Measurements from ENCODE around the gene PALM2AKAP2.
A peak's percentile ranks its signal among the peaks of the same experiment; 100 is the strongest.

The PALM2AKAP2 gene

DNA sequence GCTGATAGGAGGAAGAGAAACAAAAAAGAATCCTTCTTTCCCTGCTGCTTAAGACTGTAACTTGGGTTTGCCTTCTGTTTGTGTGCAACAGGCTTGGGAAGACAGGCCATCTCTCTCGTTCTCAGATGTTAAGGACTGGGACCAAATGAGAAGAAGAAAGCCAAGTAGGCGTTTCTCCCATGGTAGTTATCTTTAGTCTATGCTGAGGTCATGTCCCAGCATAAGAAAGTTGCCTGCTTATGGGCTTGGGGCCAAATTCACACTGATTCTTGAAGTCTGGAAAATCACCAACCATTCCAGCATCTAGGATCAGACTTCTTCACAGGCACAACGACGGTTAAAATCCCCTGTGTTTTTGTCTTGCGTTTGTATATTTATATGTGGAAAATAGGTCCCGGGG, 44.2 kb upstream of the PALM2AKAP2 start:
- Histone ChIP-seq H3K27me3 (ENCODE audit: control insufficient read depth in 1 of 2, insufficient read depth in 1 of 2, low read length in 2 of 2) (peaks cover 0 to 13% of the 10 kb centered on the region in 2 experiments), H3K4me2 (ENCODE audit: low read length, poor library complexity, severe bottlenecking) (no peak overlapping the region), H3K36me3 (ENCODE audit: control insufficient read depth in 1 of 2, insufficient read depth in 2 of 2, low read depth in 1 of 2, low read length in 2 of 2) (no peaks in the 10 kb centered on the region), H2BK5ac (ENCODE audit: low read depth, low read length, poor library complexity, severe bottlenecking) (no peak overlapping the region), H3K9me3 (ENCODE audit: control insufficient read depth, low read length) (no peaks in the 10 kb centered on the region), H3K23ac (ENCODE audit: low read length in 2 of 2) (no peak overlapping the region), H2BK12ac (ENCODE audit: low read length in 2 of 2) (no peak overlapping the region), H2BK15ac (ENCODE audit: low read depth, poor library complexity, severe bottlenecking) (no peak overlapping the region), H2AFZ (ENCODE audit: low read depth, low read length) (no peak overlapping the region), H4K91ac (ENCODE audit: low read length) (no peak overlapping the region), H3K27ac (ENCODE audit: low read length, poor library complexity, severe bottlenecking) (no peak overlapping the region), H3K9ac (ENCODE audit: low read length) (no peak overlapping the region), H3K4ac (ENCODE audit: low read depth in 1 of 2, low read length in 2 of 2) (no peak overlapping the region), H3K14ac (ENCODE audit: low read length in 2 of 2) (no peak overlapping the region), H3K4me1 (ENCODE audit: control insufficient read depth, insufficient read depth, low read depth, low read length) (no peaks in the 10 kb centered on the region), H3K18ac (ENCODE audit: low read depth in 1 of 2, low read length in 2 of 2) (no peak overlapping the region), H4K8ac (ENCODE audit: low read length) (peak overlapping the region; percentile 23), H3K4me3 (ENCODE audit: insufficient read depth in 1 of 2, low read depth in 1 of 2, low read length in 2 of 2) (no peak overlapping the region), H2AK5ac (ENCODE audit: low read length, severe bottlenecking) (no peak overlapping the region), H2BK120ac (ENCODE audit: low read depth, low read length) (no peak overlapping the region), H3K79me1 (replicated peaks; ENCODE audit: low read length, poor library complexity, severe bottlenecking) (no peaks in the 10 kb centered on the region)
- 94% methylated on average over 2 of the region's 6 CpGs for WGBS
- no peak for DNase-seq

DNA sequence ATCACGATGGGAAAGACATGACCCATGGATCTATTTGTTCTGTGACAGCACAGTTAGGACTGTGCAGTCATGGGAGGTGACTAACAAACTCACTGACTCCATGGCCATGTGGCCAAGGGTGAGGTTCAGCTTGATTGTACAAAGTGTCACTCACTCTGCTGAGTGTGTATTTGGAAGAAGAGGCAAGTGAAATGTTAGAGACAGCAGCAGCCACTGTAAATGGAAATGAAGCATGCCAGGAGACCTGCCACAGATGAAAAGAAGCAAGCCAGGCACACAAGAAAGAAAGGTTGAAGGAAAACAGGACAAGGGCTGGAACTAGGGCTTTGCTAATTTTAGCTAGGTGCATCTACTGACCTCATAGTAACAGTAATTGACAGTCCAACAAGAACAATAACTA, 42.7 kb upstream of the PALM2AKAP2 start:
- Histone ChIP-seq H3K4ac (ENCODE audit: low read depth in 1 of 2, low read length in 2 of 2) (no peak overlapping the region), H2AK5ac (ENCODE audit: low read length, severe bottlenecking) (no peak overlapping the region), H3K27me3 (ENCODE audit: control insufficient read depth in 1 of 2, insufficient read depth in 1 of 2, low read length in 2 of 2) (peaks cover 0 to 10% of the 10 kb centered on the region in 2 experiments), H3K4me3 (ENCODE audit: insufficient read depth in 1 of 2, low read depth in 1 of 2, low read length in 2 of 2) (no peak overlapping the region), H3K4me2 (ENCODE audit: low read length, poor library complexity, severe bottlenecking) (no peak overlapping the region), H3K36me3 (ENCODE audit: control insufficient read depth in 1 of 2, insufficient read depth in 2 of 2, low read depth in 1 of 2, low read length in 2 of 2) (no peaks in the 10 kb centered on the region), H4K8ac (ENCODE audit: low read length) (no peak overlapping the region), H3K9ac (ENCODE audit: low read length) (no peak overlapping the region), H3K9me3 (ENCODE audit: control insufficient read depth, low read length) (no peaks in the 10 kb centered on the region), H4K91ac (ENCODE audit: low read length) (peak overlapping the region; percentile 28), H2BK5ac (ENCODE audit: low read depth, low read length, poor library complexity, severe bottlenecking) (no peak overlapping the region), H3K4me1 (ENCODE audit: control insufficient read depth, insufficient read depth, low read depth, low read length) (no peaks in the 10 kb centered on the region), H2BK15ac (ENCODE audit: low read depth, poor library complexity, severe bottlenecking) (no peak overlapping the region), H2AFZ (ENCODE audit: low read depth, low read length) (no peak overlapping the region), H3K23ac (ENCODE audit: low read length in 2 of 2) (no peak overlapping the region), H3K79me1 (replicated peaks; ENCODE audit: low read length, poor library complexity, severe bottlenecking) (no peaks in the 10 kb centered on the region), H2BK12ac (ENCODE audit: low read length in 2 of 2) (no peak overlapping the region), H3K27ac (ENCODE audit: low read length, poor library complexity, severe bottlenecking) (no peak overlapping the region), H2BK120ac (ENCODE audit: low read depth, low read length) (no peak overlapping the region), H3K18ac (ENCODE audit: low read depth in 1 of 2, low read length in 2 of 2) (peak overlapping the region; percentile 1 to 60), H3K14ac (ENCODE audit: low read length in 2 of 2) (no peak overlapping the region)
- 79% methylated on average over 1 of the region's 1 CpG for WGBS
- no peak for DNase-seq

DNA sequence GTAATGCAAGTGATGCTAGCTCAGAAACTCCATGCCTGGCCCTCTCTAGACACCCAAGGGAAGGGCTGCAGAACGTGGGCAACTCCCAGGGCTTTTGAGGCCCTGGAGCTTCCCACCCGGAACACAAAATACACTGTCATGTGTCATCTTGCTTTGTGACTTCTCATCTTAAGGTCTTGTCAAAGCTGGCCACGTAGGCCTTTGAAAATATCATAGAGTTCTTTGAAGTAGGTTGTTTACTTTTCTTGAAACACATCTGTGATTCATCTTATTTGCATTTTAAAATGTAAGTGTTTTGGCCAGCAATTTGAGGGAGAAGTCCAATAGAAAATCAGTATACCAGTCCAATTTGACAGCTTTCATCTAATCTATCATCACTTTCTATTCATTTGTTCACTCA, 40.2 kb upstream of the PALM2AKAP2 start:
- no peak for DNase-seq
- H4K8ac ChIP-seq (ENCODE audit: low read length): no peak overlapping the region
- H2AFZ ChIP-seq (ENCODE audit: low read depth, low read length): no peak overlapping the region
- H3K14ac ChIP-seq (ENCODE audit: low read length in 2 of 2): no peak overlapping the region
- peaks cover 3 to 8% of the 10 kb centered on the region in 2 experiments for H3K27me3 ChIP-seq (ENCODE audit: control insufficient read depth in 1 of 2, insufficient read depth in 1 of 2, low read length in 2 of 2)
- no peak overlapping the region for H3K4me3 ChIP-seq (ENCODE audit: insufficient read depth in 1 of 2, low read depth in 1 of 2, low read length in 2 of 2)
- no peak overlapping the region for H2BK15ac ChIP-seq (ENCODE audit: low read depth, poor library complexity, severe bottlenecking)
- no peak overlapping the region for H2BK120ac ChIP-seq (ENCODE audit: low read depth, low read length)
- H2BK12ac ChIP-seq (ENCODE audit: low read length in 2 of 2): no peak overlapping the region
- no peaks in the 10 kb centered on the region for H3K36me3 ChIP-seq (ENCODE audit: control insufficient read depth in 1 of 2, insufficient read depth in 2 of 2, low read depth in 1 of 2, low read length in 2 of 2)
- 70% methylated on average over 3 of the region's 3 CpGs for WGBS
- no peak overlapping the region for H3K4me2 ChIP-seq (ENCODE audit: low read length, poor library complexity, severe bottlenecking)
- no peak overlapping the region for H3K23ac ChIP-seq (ENCODE audit: low read length in 2 of 2)
- no peak overlapping the region for H3K18ac ChIP-seq (ENCODE audit: low read depth in 1 of 2, low read length in 2 of 2)
- H2AK5ac ChIP-seq (ENCODE audit: low read length, severe bottlenecking): no peak overlapping the region
- H4K91ac ChIP-seq (ENCODE audit: low read length): no peak overlapping the region
- H3K79me1 ChIP-seq (replicated peaks; ENCODE audit: low read length, poor library complexity, severe bottlenecking): no peaks in the 10 kb centered on the region
- H2BK5ac ChIP-seq (ENCODE audit: low read depth, low read length, poor library complexity, severe bottlenecking): no peak overlapping the region
- no peaks in the 10 kb centered on the region for H3K9me3 ChIP-seq (ENCODE audit: control insufficient read depth, low read length)
- H3K27ac ChIP-seq (ENCODE audit: low read length, poor library complexity, severe bottlenecking): no peak overlapping the region
- no peak overlapping the region for H3K9ac ChIP-seq (ENCODE audit: low read length)
- H3K4ac ChIP-seq (ENCODE audit: low read depth in 1 of 2, low read length in 2 of 2): no peak overlapping the region
- no peaks in the 10 kb centered on the region for H3K4me1 ChIP-seq (ENCODE audit: control insufficient read depth, insufficient read depth, low read depth, low read length)

DNA sequence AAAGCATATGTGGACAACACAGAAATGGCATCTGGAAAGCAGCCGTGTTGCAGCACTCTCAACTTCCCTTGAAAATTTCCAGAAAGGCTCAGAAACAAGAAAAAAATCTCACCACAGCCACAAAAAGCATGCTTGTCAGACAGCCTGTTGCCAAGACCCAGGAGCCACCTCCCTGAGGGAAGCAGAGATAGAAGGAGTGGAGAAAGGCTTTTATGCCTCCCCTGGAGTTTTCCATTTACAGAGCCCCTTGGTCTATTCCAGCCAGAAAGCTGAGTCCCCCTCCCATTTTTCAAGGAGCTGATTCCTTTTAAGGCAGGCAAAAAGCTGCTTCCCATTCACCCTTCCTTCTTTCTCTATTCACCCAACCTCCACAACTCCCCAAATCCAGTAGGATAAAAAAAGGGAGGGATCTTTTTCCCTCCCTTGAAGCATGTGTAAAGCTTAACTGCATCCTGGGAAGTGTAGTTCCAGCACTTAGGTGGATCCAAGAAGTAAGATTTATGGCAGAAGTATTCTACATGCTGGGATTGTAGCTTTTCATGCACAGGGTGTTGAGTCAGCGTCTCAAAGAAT, 37.1 kb upstream of the PALM2AKAP2 start:
- Histone ChIP-seq H2BK12ac (ENCODE audit: low read length in 2 of 2) (no peak overlapping the region), H3K4me3 (ENCODE audit: insufficient read depth in 1 of 2, low read depth in 1 of 2, low read length in 2 of 2) (no peak overlapping the region), H3K14ac (ENCODE audit: low read length in 2 of 2) (no peak overlapping the region), H3K9ac (ENCODE audit: low read length) (no peak overlapping the region), H3K36me3 (ENCODE audit: control insufficient read depth in 1 of 2, insufficient read depth in 2 of 2, low read depth in 1 of 2, low read length in 2 of 2) (no peaks in the 10 kb centered on the region), H3K9me3 (ENCODE audit: control insufficient read depth, low read length) (no peaks in the 10 kb centered on the region), H2BK120ac (ENCODE audit: low read depth, low read length) (no peak overlapping the region), H2BK15ac (ENCODE audit: low read depth, poor library complexity, severe bottlenecking) (no peak overlapping the region), H3K4me1 (ENCODE audit: control insufficient read depth, insufficient read depth, low read depth, low read length) (no peaks in the 10 kb centered on the region), H3K4ac (ENCODE audit: low read depth in 1 of 2, low read length in 2 of 2) (peak overlapping the region in 1 of 2 experiments; percentile 37), H3K4me2 (ENCODE audit: low read length, poor library complexity, severe bottlenecking) (no peak overlapping the region), H4K8ac (ENCODE audit: low read length) (no peak overlapping the region), H4K91ac (ENCODE audit: low read length) (no peak overlapping the region), H3K79me1 (replicated peaks; ENCODE audit: low read length, poor library complexity, severe bottlenecking) (no peaks in the 10 kb centered on the region), H3K27me3 (ENCODE audit: control insufficient read depth in 1 of 2, insufficient read depth in 1 of 2, low read length in 2 of 2) (peaks cover 5 to 8% of the 10 kb centered on the region in 2 experiments), H3K23ac (ENCODE audit: low read length in 2 of 2) (no peak overlapping the region), H2AK5ac (ENCODE audit: low read length, severe bottlenecking) (no peak overlapping the region), H2AFZ (ENCODE audit: low read depth, low read length) (no peak overlapping the region), H3K27ac (ENCODE audit: low read length, poor library complexity, severe bottlenecking) (no peak overlapping the region), H2BK5ac (ENCODE audit: low read depth, low read length, poor library complexity, severe bottlenecking) (no peak overlapping the region), H3K18ac (ENCODE audit: low read depth in 1 of 2, low read length in 2 of 2) (no peak overlapping the region)
- peak; percentile 56 for DNase-seq
- WGBS: 18% methylated on average over 2 of the region's 2 CpGs

Measured in mesenchymal stem cell (in vitro differentiated cells and primary cell).